Left colon (tissue), 2 donors: ENCODE measurements around the gene NAB2. TPM values are rescaled to one million over a fixed set of nuclear protein-coding genes. Genes with fewer than 3 reads are reported as not detected.

ENCODE experiments used
- ATAC-seq: fragments of 200-7000 bp; cut with Tn5 transposase; one replicate; pipeline ENCODE4 v1.9.1; 2020; ENCODE audit warnings: mild to moderate bottlenecking, moderate library complexity
- DNase-seq, 2 donors: peaks; one replicate each; pipeline ENCODE4 v3.0.0-alpha.2; 2020
- intact Hi-C, 2 donors: fragments of 100-400 bp; cut with DNase I in 1 of 2; cut with micrococcal nuclease in 1 of 2; formaldehyde crosslinking; loops; one replicate each; pipeline versions ENCODE4 v1.11.2 to v1.14.0; 2022; cut with DNase I, micrococcal nuclease
- total RNA-seq, 2 donors: library from RNA; stranded (reverse); fragmentation: NEBNext Ultra II Directional; extraction: Animal tissue kit (Norgen Biotek cat#: 25700); gene quantifications; one replicate each; pipeline ENCODE4 v1.2.1, GENCODE V29; 2021
- donor health status: DM: no; HTN: no; CAD: no.
- donor health status: DM: yes; HTN: yes; CAD: no.

Gene NAB2
- total RNA-seq, 2 donors from 2014 or later = 2.3 to 8.9 TPM

DNA sequence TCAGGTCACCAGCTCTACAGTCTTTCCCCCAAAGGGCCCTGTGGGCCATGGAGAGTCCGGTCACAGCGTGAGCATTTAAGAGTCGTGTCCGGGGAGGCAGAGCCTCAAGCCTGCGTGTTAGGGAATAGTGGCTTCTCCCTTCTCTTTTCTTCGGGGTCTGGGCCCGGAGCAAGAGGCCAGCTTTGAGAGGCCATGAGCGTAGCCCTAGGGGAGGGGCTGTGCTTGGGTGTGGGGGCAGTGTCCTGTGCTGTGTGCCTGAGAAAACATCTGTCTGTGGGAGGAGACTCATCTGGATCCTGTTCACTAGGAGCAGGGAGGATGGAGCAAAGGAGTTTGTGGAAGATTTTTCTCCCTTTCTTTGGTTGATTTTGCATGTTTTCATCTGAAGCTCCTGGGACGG, 53.2 kb downstream of the NAB2 start:
- no peak for DNase-seq
- no peak for ATAC-seq
- intact Hi-C loops = no loop called here

DNA sequence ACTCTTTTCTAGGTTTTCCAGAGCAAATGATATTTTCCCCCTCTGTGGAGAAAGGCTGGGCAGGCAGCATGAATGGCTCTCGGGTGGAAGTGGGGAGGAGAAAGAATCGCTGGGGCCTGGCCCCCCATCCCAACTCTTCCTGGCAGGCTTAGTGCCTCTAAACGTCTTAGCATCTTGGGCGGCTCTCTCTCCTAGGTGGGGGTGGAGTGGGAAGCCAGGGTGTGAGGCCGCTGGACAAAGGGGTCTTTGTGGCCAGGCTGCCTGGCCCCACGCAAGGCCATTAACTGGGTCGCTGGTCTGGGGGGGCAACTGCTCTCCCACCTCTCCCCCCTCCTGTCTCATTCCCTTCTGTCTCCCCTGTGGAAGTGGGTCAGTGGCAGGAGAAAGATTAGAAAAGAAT, 53.8 kb downstream of the NAB2 start:
- intact Hi-C loops = no loop called here
- no peak for DNase-seq
- no peak for ATAC-seq

DNA sequence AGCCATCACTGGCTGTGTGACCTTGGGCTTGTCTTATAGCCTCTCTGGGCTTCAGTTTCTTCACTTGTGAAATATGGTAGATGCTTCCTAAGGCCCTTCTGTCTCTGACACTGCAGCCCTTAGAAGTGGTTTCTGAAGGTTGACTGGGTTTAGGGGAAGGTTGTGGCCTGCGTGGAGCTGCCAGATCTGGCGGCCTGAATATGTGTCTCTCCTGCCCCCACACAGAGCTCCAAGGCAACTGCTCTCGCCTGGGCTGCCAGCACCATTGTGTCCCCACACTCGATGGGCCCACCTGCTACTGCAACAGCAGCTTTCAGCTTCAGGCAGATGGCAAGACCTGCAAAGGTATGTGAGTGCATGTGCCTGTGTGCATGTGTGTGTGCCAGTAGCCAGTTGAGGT, 54.5 kb downstream of the NAB2 start:
- ATAC-seq = no peak
- no peak for DNase-seq
- intact Hi-C loops = no loop called here

Other genes with a start within 250 kb of the NAB2 start
- gene SDR9C7, start 154.7 kb upstream of the NAB2 start, total RNA-seq = not detected
- gene RDH16, start 131.5 kb upstream of the NAB2 start, total RNA-seq = under 1 TPM; 0.18 to 0.28 TPM
- 1 to 10 TPM; 3.2 to 4.5 TPM for gene ZBTB39, start 82.6 kb upstream of the NAB2 start, total RNA-seq
- gene TAC3, start 72.6 kb upstream of the NAB2 start, total RNA-seq = 1 to 10 TPM; 1.4 to 2.8 TPM
- 100 to 1,000 TPM; 281 to 296 TPM for gene MYO1A, start 39.0 kb upstream of the NAB2 start, total RNA-seq
- gene NEMP1, start 10.3 kb upstream of the NAB2 start, total RNA-seq = 1 to 10 TPM; 4.9 to 5.8 TPM
- gene STAT6, start 22.2 kb downstream of the NAB2 start, total RNA-seq = 100 to 1,000 TPM; 182 to 214 TPM
- 100 to 1,000 TPM; 117 to 119 TPM for gene LRP1, start 39.4 kb downstream of the NAB2 start, total RNA-seq
- not detected for gene LRP1-AS, start 58.5 kb downstream of the NAB2 start, total RNA-seq
- not detected for gene NXPH4, start 127.7 kb downstream of the NAB2 start, total RNA-seq
- gene SHMT2, start 140.6 kb downstream of the NAB2 start, total RNA-seq = 10 to 100 TPM; 45.3 to 58.8 TPM
- 1 to 10 TPM; 2.0 to 4.2 TPM for gene STAC3, start 162.1 kb downstream of the NAB2 start, total RNA-seq